Body of pancreas (tissue), 4 donors: ENCODE results near the gene CEP112. TPM values are rescaled to one million over a fixed set of nuclear protein-coding genes. Genes with fewer than 3 reads are reported as not detected.

Source experiments
- ATAC-seq: fragments of 150-250 bp; one replicate; pipeline ENCODE4 v1.9.1; 2016
- DNase-seq, 4 donors: peaks; one replicate each; pipeline ENCODE4 v3.0.0-alpha.2; 2019
- H3K27ac ChIP-seq, 4 donors: fragments of 200-600 bp; sonication (generic); 1 replicate in 3 of 4; 2 replicates in 1 of 4; pipeline versions ENCODE4 v1.5.1 to v1.6.1; 2016 to 2019; ENCODE audit warnings: mild to moderate bottlenecking in 1 of 4, mixed read lengths in 1 of 4, moderate library complexity in 1 of 4
- H3K27me3 ChIP-seq, 2 donors: fragments of 200-600 bp; sonication (generic); one replicate each; pipeline ENCODE4 v1.6.0; 2016; ENCODE audit warnings: mild to moderate bottlenecking in 1 of 2
- H3K36me3 ChIP-seq, 2 donors: fragments of 200-600 bp; sonication (generic); replicated peaks in 1 of 2; 2 replicates each; pipeline ENCODE4 v1.5.1; 2016; ENCODE audit warnings: low read depth in 2 of 2; ENCODE audit not compliant: insufficient read depth in 1 of 2
- H3K4me1 ChIP-seq: fragments of 200-600 bp; sonication (generic); one replicate; pipeline ENCODE4 v1.6.0; 2016
- H3K4me3 ChIP-seq, 2 donors: fragments of 200-600 bp; sonication (generic); 1 replicate in 1 of 2; 2 replicates in 1 of 2; pipeline ENCODE4 v1.5.1; 2016 to 2019
- H3K9me3 ChIP-seq, 3 donors: fragments of 200-600 bp; sonication (generic); 1 replicate in 2 of 3; 2 replicates in 1 of 3; pipeline ENCODE4 v1.5.1; 2016
- POLR2A ChIP-seq, 3 donors: fragments of 450-650 bp; IDR thresholded peaks; one replicate each; pipeline ENCODE4 v1.6.1; 2016; ENCODE audit warnings: antibody characterized with exemption in 3 of 3, mild to moderate bottlenecking in 2 of 3
- WGBS, 2 donors: methylation state at CpG; one replicate each; pipeline ENCODE4 v1.1.5; 2017; 5-methylcytosine and 5-hydroxymethylcytosine counted together
- intact Hi-C: fragments of 100-400 bp; cut with DNase I; formaldehyde crosslinking; loops from one replicate; pipeline ENCODE4 v1.15.1; 2023
- total RNA-seq, 2 donors: library from RNA; depleted of rRNA; stranded (reverse); fragments of >200 nt; gene quantifications; one replicate each; pipeline ENCODE4 v1.1.0, GENCODE V29; 2016
- TF ChIP-seq, protein P1 (sequence below), 7 experiments: fragments of 450-650 bp in 4 of 7; fragments of 200-600 bp in 3 of 7; sonication (generic) in 3 of 7; IDR thresholded peaks; one replicate each; pipeline ENCODE4 v1.5.1; 2016 to 2019; ENCODE audit warnings: antibody characterized with exemption in 7 of 7

Gene CEP112
- total RNA-seq, 2 donors from 2014 or later: 5.2 to 10.2 TPM

DNA sequence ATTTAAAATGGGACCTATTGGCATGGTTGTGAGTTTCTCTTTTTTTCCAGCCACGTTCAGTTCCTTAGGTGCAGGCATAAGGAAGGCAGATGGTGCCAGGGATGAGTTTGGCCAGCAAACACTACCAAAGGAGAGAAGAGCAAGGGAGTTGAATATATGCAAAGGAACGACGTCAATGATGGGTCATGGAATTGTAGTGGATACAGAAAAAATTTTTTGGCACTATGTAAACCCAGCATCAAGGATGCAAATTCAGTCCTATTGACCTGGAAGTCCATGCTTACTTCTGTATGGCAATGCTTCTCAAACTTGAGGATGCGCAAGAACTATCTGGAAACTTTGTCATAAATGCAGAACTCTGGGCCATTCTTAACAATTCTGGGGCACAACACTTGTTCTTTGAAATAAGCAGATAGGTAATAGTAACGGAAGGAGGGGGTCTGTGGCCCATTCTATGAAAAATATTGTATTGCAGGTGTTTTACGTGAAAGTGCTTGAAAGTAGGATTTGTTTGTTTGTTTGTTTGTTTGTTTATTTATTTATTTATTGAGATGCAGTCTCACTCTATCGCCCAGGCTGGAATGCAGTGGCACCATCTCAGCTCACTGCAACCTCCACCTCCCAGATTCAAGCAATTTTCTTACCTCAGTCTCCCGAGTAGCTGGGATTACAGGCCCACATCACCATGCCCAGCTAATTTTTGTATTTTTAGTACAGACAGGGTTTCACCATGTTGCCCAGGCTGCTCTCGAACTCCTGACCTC lies 19.3 kb upstream of the CEP112 start:
- Histone ChIP-seq H3K4me3 (no peak overlapping the region), H3K4me1 (no peaks in the 10 kb centered on the region), H3K36me3 (no peaks in the 10 kb centered on the region), H3K9me3 (no peaks in the 10 kb centered on the region), H3K27ac (no peak overlapping the region), H3K27me3 (no peaks in the 10 kb centered on the region)
- no peak for DNase-seq
- WGBS, 2 donors: 87 to 88% methylated on average over 9 of the region's 9 CpGs
- TF ChIP-seq POLR2A (IDR thresholded peaks at IDR 0.05): no peak
- TF ChIP-seq, protein P1, sequence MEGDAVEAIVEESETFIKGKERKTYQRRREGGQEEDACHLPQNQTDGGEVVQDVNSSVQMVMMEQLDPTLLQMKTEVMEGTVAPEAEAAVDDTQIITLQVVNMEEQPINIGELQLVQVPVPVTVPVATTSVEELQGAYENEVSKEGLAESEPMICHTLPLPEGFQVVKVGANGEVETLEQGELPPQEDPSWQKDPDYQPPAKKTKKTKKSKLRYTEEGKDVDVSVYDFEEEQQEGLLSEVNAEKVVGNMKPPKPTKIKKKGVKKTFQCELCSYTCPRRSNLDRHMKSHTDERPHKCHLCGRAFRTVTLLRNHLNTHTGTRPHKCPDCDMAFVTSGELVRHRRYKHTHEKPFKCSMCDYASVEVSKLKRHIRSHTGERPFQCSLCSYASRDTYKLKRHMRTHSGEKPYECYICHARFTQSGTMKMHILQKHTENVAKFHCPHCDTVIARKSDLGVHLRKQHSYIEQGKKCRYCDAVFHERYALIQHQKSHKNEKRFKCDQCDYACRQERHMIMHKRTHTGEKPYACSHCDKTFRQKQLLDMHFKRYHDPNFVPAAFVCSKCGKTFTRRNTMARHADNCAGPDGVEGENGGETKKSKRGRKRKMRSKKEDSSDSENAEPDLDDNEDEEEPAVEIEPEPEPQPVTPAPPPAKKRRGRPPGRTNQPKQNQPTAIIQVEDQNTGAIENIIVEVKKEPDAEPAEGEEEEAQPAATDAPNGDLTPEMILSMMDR (IDR thresholded peaks at IDR 0.05): no peak
- intact Hi-C loops: no loop called here
- no peak for ATAC-seq

DNA sequence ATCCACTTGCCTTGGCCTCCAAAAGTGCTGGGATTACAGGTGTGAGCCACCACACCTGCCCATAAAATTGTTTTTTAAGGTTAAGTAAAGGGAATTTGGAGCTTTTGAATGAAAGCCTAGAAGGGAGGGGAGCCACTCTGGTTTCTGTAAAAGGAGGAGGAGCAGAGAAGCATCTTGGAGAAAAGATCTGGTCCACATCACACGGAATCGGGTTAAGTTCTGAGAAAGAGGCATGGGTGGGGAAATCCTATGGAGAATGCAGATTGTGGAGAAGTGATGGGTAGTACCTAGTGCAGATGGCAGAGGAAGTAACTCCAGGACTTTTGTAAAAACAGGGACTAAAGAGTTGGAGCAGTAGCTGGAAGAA lies 18.3 kb upstream of the CEP112 start:
- TF ChIP-seq, protein P1 (IDR thresholded peaks at IDR 0.05): no peak
- TF ChIP-seq POLR2A (IDR thresholded peaks at IDR 0.05): no peak

DNA sequence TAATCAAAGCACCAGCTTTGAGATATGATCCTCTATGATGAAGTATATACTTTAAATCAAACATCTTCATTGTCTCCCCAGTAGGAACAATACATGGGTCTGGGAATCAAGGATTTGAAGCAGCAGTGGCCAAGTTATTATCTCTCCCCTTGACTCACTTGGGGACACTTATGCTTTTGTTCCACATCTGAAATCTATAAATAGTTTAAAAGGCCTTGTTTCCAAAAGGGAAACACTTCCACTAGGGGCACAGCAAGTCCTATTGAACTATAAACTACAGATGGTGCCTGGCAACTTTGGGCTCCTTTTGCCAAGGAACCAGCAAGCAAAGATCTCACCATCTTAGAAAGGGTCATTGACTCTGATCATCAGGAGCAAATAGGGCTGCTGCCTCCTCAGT lies 16.0 kb upstream of the CEP112 start:
- no peak for TF ChIP-seq POLR2A (IDR thresholded peaks at IDR 0.05)
- TF ChIP-seq, protein P1 (IDR thresholded peaks at IDR 0.05): no peak
- no peak overlapping the region for H3K4me3 ChIP-seq
- ATAC-seq (no peak), DNase-seq (no peak)
- H3K4me1 ChIP-seq: no peaks in the 10 kb centered on the region
- no peaks in the 10 kb centered on the region for H3K9me3 ChIP-seq
- H3K27ac ChIP-seq: no peak overlapping the region
- no peaks in the 10 kb centered on the region for H3K27me3 ChIP-seq
- no peaks in the 10 kb centered on the region for H3K36me3 ChIP-seq
- intact Hi-C loops: no loop called here

More for the DNA sequence above, 18.3 kb upstream of the CEP112 start:
- intact Hi-C loops: no loop called here
- Histone ChIP-seq H3K27ac (no peak overlapping the region), H3K4me1 (no peaks in the 10 kb centered on the region), H3K9me3 (no peaks in the 10 kb centered on the region), H3K27me3 (no peaks in the 10 kb centered on the region), H3K4me3 (no peak overlapping the region), H3K36me3 (no peaks in the 10 kb centered on the region)
- DNase-seq (no peak), ATAC-seq (no peak)
- WGBS, 2 donors: 82 to 97% methylated on average over 2 of the region's 2 CpGs

GRCh38 chr17:66203274-66204015 lies 11.5 kb upstream of the CEP112 start:
- intact Hi-C loops: no loop called here
- ATAC-seq (no peak), DNase-seq (no peak)
- Histone ChIP-seq H3K9me3 (no peaks in the 10 kb centered on the region), H3K36me3 (no peaks in the 10 kb centered on the region), H3K4me3 (no peak overlapping the region), H3K4me1 (no peaks in the 10 kb centered on the region), H3K27me3 (no peaks in the 10 kb centered on the region), H3K27ac (no peak overlapping the region)
- no peak for TF ChIP-seq POLR2A (IDR thresholded peaks at IDR 0.05)
- TF ChIP-seq, protein P1 (IDR thresholded peaks at IDR 0.05): no peak
- 84% methylated on average over 6 to 8 of the region's 8 CpGs for WGBS, 2 donors
